Fibroblast of lung (primary cell): ENCODE data around the gene NMNAT2. TPM values are rescaled to one million over a fixed set of nuclear protein-coding genes. Genes with fewer than 3 reads are reported as not detected.
A peak's percentile ranks its signal among the peaks of the same experiment; 100 is the strongest.

Experiments
- DNase-seq, 2 donors: peaks; one replicate each; pipeline versions ENCODE4 v3.0.0 to v3.0.0-alpha.2; 2010; ENCODE audit warnings: low read depth in 2 of 2
- H2AFZ ChIP-seq: 2 replicates; pipeline ENCODE4 v1.5.1; 2012; ENCODE audit warnings: low read length, control low read depth, inconsistent platforms
- H3K27ac ChIP-seq: 2 replicates; pipeline ENCODE4 v1.5.1; 2011; ENCODE audit warnings: low read length, control low read depth; ENCODE audit not compliant: insufficient read depth
- H3K27me3 ChIP-seq: 2 replicates; pipeline ENCODE4 v1.5.1; 2011; ENCODE audit warnings: mild to moderate bottlenecking, low read length; ENCODE audit not compliant: control insufficient read depth, insufficient read depth
- H3K36me3 ChIP-seq: 2 replicates; pipeline ENCODE4 v1.5.1; 2011; ENCODE audit warnings: low read length; ENCODE audit not compliant: control insufficient read depth, insufficient read depth
- H3K4me1 ChIP-seq: 2 replicates; pipeline ENCODE4 v1.5.1; 2011; ENCODE audit warnings: low read length; ENCODE audit not compliant: control insufficient read depth, insufficient read depth; ENCODE audit errors: extremely low read depth
- H3K4me2 ChIP-seq: 2 replicates; pipeline ENCODE4 v1.5.1; 2011; ENCODE audit warnings: low read length, control low read depth; ENCODE audit not compliant: insufficient read depth; ENCODE audit errors: extremely low read depth
- H3K4me3 ChIP-seq, 4 experiments: fragments of 200-600 bp in 1 of 4; sonication (generic) in 1 of 4; replicated peaks in 1 of 4; 2 replicates each; pipeline ENCODE4 v1.5.1; 2011 to 2016; ENCODE audit warnings: low read length in 4 of 4, low read depth in 3 of 4, mild to moderate bottlenecking in 3 of 4, control low read depth in 2 of 4, inconsistent platforms in 1 of 4, mixed read lengths in 1 of 4; ENCODE audit not compliant: insufficient read depth in 1 of 4; ENCODE audit errors: control extremely low read depth in 1 of 4
- H3K79me2 ChIP-seq: 2 replicates; pipeline ENCODE4 v1.5.1; 2012; ENCODE audit warnings: mild to moderate bottlenecking, low read length, inconsistent platforms; ENCODE audit not compliant: control insufficient read depth, insufficient read depth
- H3K9ac ChIP-seq: 2 replicates; pipeline ENCODE4 v1.5.1; 2011; ENCODE audit warnings: mild to moderate bottlenecking, low read length, control low read depth; ENCODE audit not compliant: insufficient read depth
- H3K9me3 ChIP-seq: 2 replicates; pipeline ENCODE4 v1.5.1; 2012; ENCODE audit warnings: low read depth, low read length; ENCODE audit not compliant: control insufficient read depth, insufficient read depth
- H4K20me1 ChIP-seq: 2 replicates; pipeline ENCODE4 v1.5.1; 2011; ENCODE audit warnings: low read length; ENCODE audit not compliant: control insufficient read depth, insufficient read depth; ENCODE audit errors: extremely low read depth
- CTCF ChIP-seq, 2 donors: IDR thresholded peaks in 1 of 2; conservative IDR thresholded peaks in 1 of 2; 1 replicate in 1 of 2; 2 replicates in 1 of 2; pipeline ENCODE4 v1.5.1; 2011 to 2012; ENCODE audit warnings: low read length in 2 of 2, control low read depth in 1 of 2, inconsistent platforms in 1 of 2, low read depth in 1 of 2, mild to moderate bottlenecking in 1 of 2
- EZH2 ChIP-seq: IDR thresholded peaks from 2 replicates; pipeline ENCODE4 v1.5.1; 2012; ENCODE audit warnings: low read length, control low read depth, mild to moderate bottlenecking; ENCODE audit errors: missing control alignments
- polyA plus RNA-seq, 2 donors: library from polyadenylated mRNA; depleted of rRNA in 1 of 2; stranded (reverse) in 1 of 2; unstranded in 1 of 2; fragments of >200 nt; gene quantifications; 2 replicates each; pipeline ENCODE4 v1.2.1, GENCODE V29; 2011 to 2012; ENCODE audit warnings: missing spikeins in 1 of 2
- total RNA-seq: library from RNA; depleted of rRNA; stranded (reverse); fragments of >200 nt; gene quantifications from 2 replicates; pipeline ENCODE4 v1.2.1, GENCODE V29; 2014

The NMNAT2 gene
- total and polyA plus RNA-seq, 2 donors (not counting 1 experiment from before 2014, with no cell fraction given): under 0.01 to 0.61 TPM

- no peaks in the 10 kb centered on the region for H3K4me1 ChIP-seq
- no peak overlapping the region for H3K9ac ChIP-seq
- no peak overlapping the region for H3K4me3 ChIP-seq
- H3K27ac ChIP-seq: no peak overlapping the region
- H4K20me1 ChIP-seq: no peaks in the 10 kb centered on the region
- peak; percentile 10 to 13 for DNase-seq
- no peak overlapping the region for H3K4me2 ChIP-seq
- no peak overlapping the region for H2AFZ ChIP-seq
- H3K36me3 ChIP-seq: no peaks in the 10 kb centered on the region
- H3K27me3 ChIP-seq: no peaks in the 10 kb centered on the region
- TF ChIP-seq CTCF (conservative IDR thresholded peaks at IDR 0.05 in 1 of 2, IDR thresholded peaks at IDR 0.05 in 1 of 2; ENCODE audit: low read depth in 1 of 2, low read length in 2 of 2) (no peak), EZH2 (no peak)
- no peaks in the 10 kb centered on the region for H3K9me3 ChIP-seq
- no peaks in the 10 kb centered on the region for H3K79me2 ChIP-seq
Measured at GRCh38 chr1:183450093-183450492, 31.9 kb upstream of the NMNAT2 start.

GRCh38 chr1:183449223-183449770 lies 31.1 kb upstream of the NMNAT2 start:
- TF ChIP-seq EZH2: no peak
- no peak for TF ChIP-seq CTCF (conservative IDR thresholded peaks at IDR 0.05 in 1 of 2, IDR thresholded peaks at IDR 0.05 in 1 of 2; ENCODE audit: low read depth in 1 of 2, low read length in 2 of 2)
- H3K79me2 ChIP-seq: no peaks in the 10 kb centered on the region
- no peaks in the 10 kb centered on the region for H3K36me3 ChIP-seq
- no peak for DNase-seq
- H3K9me3 ChIP-seq: no peaks in the 10 kb centered on the region
- H3K4me2 ChIP-seq: no peak overlapping the region
- no peaks in the 10 kb centered on the region for H4K20me1 ChIP-seq
- H2AFZ ChIP-seq: no peak overlapping the region
- H3K27me3 ChIP-seq: no peaks in the 10 kb centered on the region
- H3K9ac ChIP-seq: no peak overlapping the region
- H3K4me1 ChIP-seq: no peaks in the 10 kb centered on the region
- no peak overlapping the region for H3K27ac ChIP-seq
- H3K4me3 ChIP-seq: no peak overlapping the region

- no peak overlapping the region for H3K9ac ChIP-seq
- H2AFZ ChIP-seq: no peak overlapping the region
- TF ChIP-seq EZH2 (no peak), CTCF (conservative IDR thresholded peaks at IDR 0.05 in 1 of 2, IDR thresholded peaks at IDR 0.05 in 1 of 2; ENCODE audit: low read depth in 1 of 2, low read length in 2 of 2) (no peak)
- H3K4me2 ChIP-seq: no peak overlapping the region
- no peaks in the 10 kb centered on the region for H3K79me2 ChIP-seq
- no peak overlapping the region for H3K27ac ChIP-seq
- no peaks in the 10 kb centered on the region for H4K20me1 ChIP-seq
- H3K4me3 ChIP-seq: no peak overlapping the region
- no peaks in the 10 kb centered on the region for H3K36me3 ChIP-seq
- H3K4me1 ChIP-seq: no peaks in the 10 kb centered on the region
- H3K27me3 ChIP-seq: peaks cover 2% of the 10 kb centered on the region
- peak; percentile 14 to 52 for DNase-seq
- no peaks in the 10 kb centered on the region for H3K9me3 ChIP-seq
Measured at GRCh38 chr1:183444243-183444642, 26.1 kb upstream of the NMNAT2 start.
